Hematopoietic multipotent progenitor cell treated with erythropoietin and hydrocortisone succinate and interleukin-3 and kit ligand, for 15 days (in vitro differentiated cells): Measurements from ENCODE around the gene ATP8A2.

Experiments
- DNase-seq: peaks from one replicate; pipeline ENCODE4 v3.0.0-alpha.2; 2015; ENCODE audit warnings: low spot score

Gene ATP8A2

DNA sequence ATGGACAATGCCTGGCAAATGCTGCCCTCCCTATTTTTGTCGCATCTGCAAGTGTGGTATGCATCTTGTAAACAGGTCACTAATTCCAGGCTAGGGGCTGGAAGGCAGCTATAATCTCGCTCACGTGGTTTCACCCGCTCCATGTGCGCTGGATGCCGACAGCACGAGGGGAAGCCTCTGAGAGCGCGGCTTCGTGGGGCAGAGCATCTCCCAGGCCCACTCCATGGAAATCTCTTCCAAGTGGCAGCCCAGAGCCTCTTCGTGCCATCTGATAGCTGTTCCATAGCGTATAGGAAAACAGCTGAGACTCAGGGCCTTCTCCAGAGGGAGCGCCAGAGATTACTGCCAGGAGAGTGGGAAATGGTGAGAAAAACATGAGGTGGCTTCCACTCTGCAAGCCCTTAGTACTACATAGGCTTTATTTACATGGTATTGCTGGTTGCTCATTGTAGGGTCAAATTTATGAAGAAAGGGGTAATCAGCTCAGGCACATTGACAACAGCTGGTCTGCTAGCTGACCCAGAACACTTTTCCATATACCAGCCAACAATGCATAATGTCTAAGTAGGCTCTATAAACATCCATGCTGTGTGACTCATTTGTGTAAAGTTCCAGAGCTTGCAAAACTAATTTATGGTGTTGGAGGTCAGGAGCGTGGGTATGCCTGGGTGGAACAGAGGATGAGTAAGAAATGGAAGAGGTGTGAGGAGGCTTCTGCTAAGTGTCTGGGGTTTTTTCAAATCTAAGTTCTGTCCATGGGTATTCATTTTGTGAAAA, 514.9 kb downstream of the ATP8A2 start:
- no peak for DNase-seq

GRCh38 chr13:25887962-25888655, 516.3 kb downstream of the ATP8A2 start:
- DNase-seq, result no peak

GRCh38 chr13:25890671-25891212, 519.0 kb downstream of the ATP8A2 start:
- no peak for DNase-seq

DNA sequence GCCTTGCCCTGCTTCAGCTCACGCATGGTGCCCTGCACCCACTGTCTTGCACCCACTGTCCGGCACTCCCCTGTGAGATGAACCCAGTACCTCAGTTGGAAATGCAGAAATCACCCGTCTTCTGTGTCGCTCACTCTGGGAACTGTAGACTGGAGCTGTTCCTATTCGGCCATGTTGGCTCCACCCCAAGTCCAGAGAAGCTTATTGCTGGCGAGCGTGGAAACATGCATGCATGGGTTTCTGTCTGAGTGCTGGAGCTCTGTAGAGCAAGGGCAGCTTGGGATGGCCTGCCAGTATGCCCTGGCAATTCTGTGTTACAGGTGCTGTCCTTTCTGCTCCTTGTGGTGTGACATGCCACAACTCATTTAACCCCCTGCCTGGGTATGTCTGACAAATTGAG, 527.2 kb downstream of the ATP8A2 start:
- no peak for DNase-seq

DNA sequence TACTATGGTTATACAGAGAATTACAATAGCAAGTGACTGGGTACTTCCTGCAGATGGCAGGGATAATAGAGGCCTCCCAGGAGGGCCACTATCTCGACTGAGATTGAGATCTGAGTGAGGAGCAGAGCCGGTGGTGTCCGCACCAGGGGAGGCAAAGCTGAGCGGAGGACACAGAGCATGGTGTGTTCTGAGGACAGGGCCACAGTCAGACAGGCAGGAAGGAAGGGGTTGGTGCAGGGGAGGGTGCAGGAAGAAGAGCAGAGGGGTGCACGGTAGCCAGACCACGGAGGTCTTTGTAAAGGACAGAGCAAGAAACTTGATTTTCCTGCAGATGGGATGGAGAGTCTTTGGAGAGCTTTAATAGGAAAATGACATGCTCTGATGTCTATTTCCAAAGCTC, 527.7 kb downstream of the ATP8A2 start:
- DNase-seq, result no peak

DNA sequence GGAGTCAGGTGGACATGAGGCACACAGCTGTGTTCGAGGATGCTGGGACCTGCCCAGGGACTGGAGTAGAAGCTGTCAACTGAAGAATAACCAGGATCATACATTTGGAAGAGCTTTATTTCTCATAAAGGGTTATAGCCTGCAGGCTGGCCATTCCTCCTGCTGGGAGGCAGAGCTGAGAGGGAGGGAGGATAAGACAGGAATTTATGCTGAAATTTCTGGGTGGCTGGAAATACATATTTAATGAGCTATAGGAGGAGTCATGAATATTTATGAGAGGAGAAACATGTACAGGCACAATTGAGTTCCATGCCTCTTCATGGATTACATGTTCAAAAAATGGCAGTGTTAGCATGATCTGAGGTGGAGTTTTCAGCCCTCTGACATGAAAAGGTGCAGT, 528.2 kb downstream of the ATP8A2 start:
- no peak for DNase-seq

DNA sequence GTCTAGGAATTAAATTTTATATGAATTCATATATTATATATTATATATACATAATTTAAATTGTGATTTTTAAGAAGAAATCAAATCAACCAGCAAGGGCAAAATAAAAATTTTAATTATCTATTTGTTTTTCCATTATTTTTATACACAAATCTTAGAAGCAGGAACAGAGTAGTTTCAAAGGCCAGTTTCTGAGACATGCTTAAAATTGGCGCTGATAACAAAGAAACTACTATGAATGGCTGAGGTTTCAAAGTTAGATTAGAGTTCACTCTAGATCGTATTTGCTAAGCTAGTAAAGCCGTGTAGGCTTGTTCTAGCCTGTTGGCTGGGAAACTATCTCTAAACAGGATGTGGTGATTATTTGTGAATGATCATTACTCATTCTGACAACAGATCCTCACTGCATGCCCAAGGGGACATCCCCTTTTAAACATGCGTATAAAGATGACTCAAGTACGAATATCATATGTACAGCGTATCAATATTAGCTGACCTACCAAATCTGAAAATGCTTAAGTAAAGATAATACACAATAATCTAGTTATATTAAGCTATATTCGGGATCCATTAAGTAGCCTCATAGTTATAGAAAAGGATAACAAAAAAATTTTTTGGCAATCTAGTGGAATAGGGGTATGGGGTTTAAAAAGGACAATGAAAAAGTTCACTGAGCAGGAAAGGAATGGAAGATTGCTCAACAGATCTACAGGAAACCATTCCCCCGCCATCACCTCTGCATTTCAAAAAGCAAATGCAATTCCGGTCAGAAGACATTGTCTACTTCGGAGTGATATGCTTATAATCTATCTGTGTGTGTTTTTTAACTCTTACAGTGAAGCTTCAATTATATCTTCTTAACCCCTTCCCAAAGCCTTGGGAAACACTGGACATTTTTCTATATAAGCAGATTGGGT, 529.9 kb downstream of the ATP8A2 start:
- no peak for DNase-seq

GRCh38 chr13:25902455-25902854, 530.7 kb downstream of the ATP8A2 start:
- DNase-seq, result no peak

DNA sequence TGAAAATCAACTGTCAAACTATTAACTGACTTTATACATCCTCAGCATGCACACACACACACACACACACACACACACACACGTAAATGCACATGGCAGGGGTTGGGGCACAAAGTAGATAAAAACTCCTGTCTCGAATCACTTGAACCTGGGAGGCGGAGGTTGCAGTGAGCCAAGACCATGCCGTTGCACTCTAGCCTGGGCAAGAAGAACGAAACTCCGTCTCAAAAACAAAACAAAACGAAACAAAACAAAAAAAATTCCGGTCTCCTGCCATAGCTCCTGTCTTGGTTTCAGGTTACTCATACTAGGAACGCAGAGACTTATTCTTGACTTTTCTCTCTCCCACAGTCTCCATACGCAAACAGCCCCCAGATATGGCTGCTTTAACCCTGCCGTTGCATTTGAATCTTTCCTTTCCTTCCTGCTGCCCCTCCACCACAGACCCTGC, 531.1 kb downstream of the ATP8A2 start:
- DNase-seq, result no peak

DNA sequence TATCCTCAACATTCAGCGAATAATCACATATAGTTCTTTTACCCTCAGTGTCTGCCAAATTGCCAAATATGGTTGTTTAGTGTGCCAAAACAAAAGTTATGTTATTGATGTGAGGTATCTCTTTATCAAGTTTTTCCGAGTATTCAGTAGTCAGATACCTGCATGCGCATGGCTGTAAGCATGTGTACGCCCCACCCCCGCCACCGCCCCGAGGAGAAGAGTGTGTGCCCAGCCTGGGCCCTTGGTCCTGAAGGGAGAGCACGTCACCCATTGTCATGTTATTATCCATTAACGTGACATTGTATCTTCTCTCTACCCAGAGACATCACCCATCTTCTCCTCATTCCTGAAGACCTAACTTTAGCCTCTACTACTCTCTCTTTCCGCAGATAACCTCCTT, 533.1 kb downstream of the ATP8A2 start:
- DNase-seq, result no peak

DNA sequence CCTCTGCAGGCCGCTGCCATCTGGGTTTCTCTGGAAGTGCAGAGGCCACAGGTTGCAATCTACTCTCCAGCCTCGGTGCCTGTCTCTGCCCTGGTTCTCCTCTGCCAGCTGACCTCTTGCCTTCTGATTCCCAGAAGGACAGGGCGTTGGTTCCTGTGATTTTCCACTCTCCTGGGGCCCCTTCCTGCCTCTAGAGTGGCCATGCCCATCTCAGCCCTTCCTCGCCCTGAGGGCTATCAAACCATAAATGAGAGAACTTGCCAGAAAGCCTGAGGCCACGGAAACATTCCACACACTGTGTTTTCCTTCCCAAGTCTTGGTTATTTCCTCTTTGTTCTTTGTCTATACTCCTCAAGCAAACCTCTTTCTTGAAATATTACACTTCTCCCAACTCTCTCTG, 533.8 kb downstream of the ATP8A2 start:
- no peak for DNase-seq

DNA sequence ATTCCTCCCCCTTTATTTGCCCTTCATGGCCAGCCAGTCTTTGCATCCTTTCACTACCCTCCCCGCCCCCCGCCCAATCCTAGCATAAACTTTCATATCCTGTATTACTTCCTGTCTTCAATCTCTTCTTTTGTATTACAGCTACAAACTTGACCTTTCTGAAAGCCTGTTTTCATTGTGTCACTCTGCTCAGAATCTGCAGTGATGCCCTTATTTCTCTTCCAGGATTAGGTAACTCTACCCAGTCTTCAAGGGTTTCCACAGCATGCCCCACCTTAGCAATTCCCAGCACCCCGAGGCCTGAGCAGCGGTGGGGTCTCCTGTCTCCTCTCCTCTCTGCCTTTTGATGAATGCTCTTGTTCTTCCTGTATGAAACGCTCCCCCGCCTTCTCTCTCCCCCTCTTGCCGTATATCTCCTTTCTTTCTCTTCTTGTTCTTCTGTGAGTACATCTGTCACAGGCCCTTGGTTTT, 534.5 kb downstream of the ATP8A2 start:
- no peak for DNase-seq

- DNase-seq, result no peak
Observed at GRCh38 chr13:25908366-25908765, 536.6 kb downstream of the ATP8A2 start.

GRCh38 chr13:25910243-25910642, 538.5 kb downstream of the ATP8A2 start:
- no peak for DNase-seq

GRCh38 chr13:25910991-25911419, 539.2 kb downstream of the ATP8A2 start:
- no peak for DNase-seq

GRCh38 chr13:25912961-25913360, 541.2 kb downstream of the ATP8A2 start:
- no peak for DNase-seq

DNA sequence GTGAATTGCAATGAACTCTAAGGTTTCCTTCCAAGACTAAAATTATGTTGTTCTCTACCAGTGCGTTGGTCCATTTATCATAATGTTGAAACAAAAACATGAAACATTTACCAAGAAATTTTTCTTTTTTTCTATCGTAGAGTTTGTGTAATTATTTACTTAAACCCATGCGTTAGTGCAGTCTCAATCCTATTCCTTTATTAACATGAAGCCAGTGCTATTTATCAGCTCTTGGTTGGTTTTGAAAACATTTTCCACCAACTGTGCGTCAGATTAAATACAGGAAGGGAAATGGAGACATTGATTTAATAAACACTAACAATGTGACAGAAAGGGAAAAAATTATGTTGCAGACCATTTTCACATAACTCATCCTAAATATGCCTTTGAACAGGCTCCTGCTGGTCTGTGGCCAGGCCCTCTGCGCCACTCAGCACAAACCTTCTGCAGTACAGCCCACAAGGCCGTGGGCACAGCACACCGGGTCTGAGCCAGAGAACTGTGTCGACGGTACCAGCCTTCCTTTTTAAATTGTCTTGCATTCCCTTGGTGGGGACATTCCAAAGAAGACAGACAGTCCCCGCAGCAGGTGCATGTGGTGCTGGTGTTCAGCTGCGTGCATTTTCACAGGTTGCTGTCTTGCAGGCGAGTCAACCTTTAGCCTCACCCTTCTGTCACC, 544.2 kb downstream of the ATP8A2 start:
- no peak for DNase-seq

- no peak for DNase-seq
Observed at GRCh38 chr13:25920277-25920676, 548.5 kb downstream of the ATP8A2 start.

DNA sequence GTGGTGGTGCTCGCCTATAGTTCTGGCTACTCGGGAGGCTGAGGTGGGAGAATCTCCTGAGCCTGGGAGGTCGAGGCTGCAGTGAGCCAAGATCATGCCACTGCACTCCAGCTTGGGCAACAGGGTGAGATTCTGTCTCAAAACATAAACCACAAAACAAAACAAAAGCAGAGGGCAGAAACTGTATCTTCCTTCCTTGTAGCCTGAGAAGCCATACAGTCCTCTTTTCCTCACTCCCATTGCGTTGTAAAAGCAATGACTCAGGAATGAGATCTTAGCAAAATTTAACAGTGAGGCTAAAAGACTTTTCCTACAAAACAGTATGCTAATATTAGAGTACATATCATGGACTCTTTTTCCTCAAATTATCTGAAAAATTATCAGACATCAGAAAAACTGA, 549.2 kb downstream of the ATP8A2 start:
- no peak for DNase-seq

- no peak for DNase-seq
Observed at GRCh38 chr13:25922376-25922775, 550.6 kb downstream of the ATP8A2 start.
